Naive thymus-derived CD4-positive, alpha-beta T cell (primary cell): ENCODE data around the gene TIMD4. TPM values are rescaled to one million over a fixed set of nuclear protein-coding genes. Genes with fewer than 3 reads are reported as not detected.

Experiments used
- ATAC-seq: fragments of 150-1000 bp; cut with Tn5 transposase; 2 replicates; pipeline ENCODE4 v1.10.0; 2021; ENCODE audit warnings: mild to moderate bottlenecking, moderate library complexity
- CTCF ChIA-PET: fragments of 350-600 bp; sonication (Branson Sonifier 250); formaldehyde crosslinking; loops from one replicate; lab custom pipeline; 2021; ENCODE audit warnings: antibody characterized with exemption; lab: Charles Lee
- POLR2A ChIA-PET: fragments of 350-600 bp; sonication (Branson Sonifier 250); formaldehyde crosslinking; loops from one replicate; lab custom pipeline; 2021; ENCODE audit warnings: antibody characterized with exemption, inconsistent platforms; lab: Charles Lee
- DNase-seq, 9 donors: peaks; one replicate each; pipeline versions ENCODE4 v3.0.0 to v3.0.0-alpha.2; 2020 to 2022; ENCODE audit warnings: mixed read lengths in 1 of 9
- H3K27ac ChIP-seq: one replicate; pipeline ENCODE4 v1.7.0; 2013; ENCODE audit warnings: mild to moderate bottlenecking, low read depth, low read length, moderate library complexity
- H3K27me3 ChIP-seq, 2 donors: one replicate each; pipeline ENCODE4 v1.7.0; 2013; ENCODE audit warnings: low read length in 2 of 2, mild to moderate bottlenecking in 2 of 2, moderate library complexity in 2 of 2; ENCODE audit not compliant: control insufficient read depth in 2 of 2, insufficient read depth in 2 of 2
- H3K36me3 ChIP-seq, 3 experiments: 1 replicate in 2 of 3; 2 replicates in 1 of 3; pipeline ENCODE4 v1.7.0; 2013; ENCODE audit warnings: low read length in 3 of 3, mild to moderate bottlenecking in 3 of 3, moderate library complexity in 1 of 3; ENCODE audit not compliant: insufficient read depth in 3 of 3, control insufficient read depth in 2 of 3
- H3K4me1 ChIP-seq, 2 donors: one replicate each; pipeline ENCODE4 v1.7.0; 2013; ENCODE audit warnings: low read length in 2 of 2, mild to moderate bottlenecking in 2 of 2, moderate library complexity in 1 of 2; ENCODE audit not compliant: control insufficient read depth in 2 of 2, insufficient read depth in 2 of 2
- H3K4me3 ChIP-seq: 2 replicates; pipeline ENCODE4 v1.7.0; 2013; ENCODE audit warnings: mild to moderate bottlenecking, low read length
- H3K9me3 ChIP-seq, 3 experiments: 1 replicate in 2 of 3; 2 replicates in 1 of 3; pipeline ENCODE4 v1.7.0; 2013; ENCODE audit warnings: low read length in 3 of 3; ENCODE audit not compliant: control insufficient read depth in 2 of 3
- H3K27ac Mint-ChIP-seq, 9 donors: one replicate each; pipeline ENCODE4 v1.8.0; 2020 to 2022; ENCODE audit warnings: mixed read lengths in 9 of 9, mild to moderate bottlenecking in 8 of 9, moderate library complexity in 5 of 9, inconsistent platforms in 2 of 9
- H3K27me3 Mint-ChIP-seq, 5 donors: one replicate each; pipeline ENCODE4 v1.8.0; 2021 to 2022; ENCODE audit warnings: mixed read lengths in 5 of 5, mild to moderate bottlenecking in 1 of 5
- H3K36me3 Mint-ChIP-seq, 5 donors: one replicate each; pipeline ENCODE4 v1.8.0; 2020 to 2022; ENCODE audit warnings: mixed read lengths in 5 of 5, mild to moderate bottlenecking in 3 of 5, inconsistent platforms in 1 of 5
- H3K4me1 Mint-ChIP-seq, 7 donors: one replicate each; pipeline ENCODE4 v1.8.0; 2020 to 2022; ENCODE audit warnings: mixed read lengths in 7 of 7, mild to moderate bottlenecking in 3 of 7, inconsistent platforms in 1 of 7
- H3K4me3 Mint-ChIP-seq, 10 donors: one replicate each; pipeline ENCODE4 v1.8.0; 2020 to 2022; ENCODE audit warnings: mild to moderate bottlenecking in 10 of 10, mixed read lengths in 10 of 10, moderate library complexity in 6 of 10, inconsistent platforms in 2 of 10
- H3K9me3 Mint-ChIP-seq, 11 donors: one replicate each; pipeline ENCODE4 v1.8.0; 2020 to 2022; ENCODE audit warnings: mixed read lengths in 11 of 11, mild to moderate bottlenecking in 4 of 11, inconsistent platforms in 1 of 11, moderate library complexity in 1 of 11
- intact Hi-C, 2 donors: fragments of 100-400 bp; cut with micrococcal nuclease; formaldehyde crosslinking; loops; one replicate each; pipeline ENCODE4 v1.15.1; 2023
- polyA plus RNA-seq, 2 donors: library from polyadenylated mRNA; unstranded; fragments of 300-500 nt; fragmentation: Illumina TruSeq; gene quantifications; one replicate each; pipeline ENCODE4 v1.2.3, GENCODE V29; 2021
- total RNA-seq, 6 experiments: library from RNA in 5 of 6; stranded (reverse) in 5 of 6; gene quantifications; 1 replicate in 5 of 6; 2 replicates in 1 of 6; pipeline ENCODE4 v1.2.3 and lab custom pipeline; 2021 to 2026

TIMD4 gene
- total and polyA plus RNA-seq, 7 experiments from 2014 or later, result 1.6 to 31.1 (median 8.5) TPM

- Histone ChIP-seq H3K36me3 (no peaks in the 10 kb centered on the region), H3K4me3 (peak overlapping the region; percentile 14), H3K9me3 (peaks cover 0 to 7% (median 0%) of the 10 kb centered on the region in 3 experiments), H3K27ac (peak overlapping the region; percentile 65), H3K4me1 (peaks cover 24 to 28% of the 10 kb centered on the region in 2 donors), H3K27me3 (no peaks in the 10 kb centered on the region)
- peak overlapping the region; percentile 36 to 93 (median 82) for H3K4me3 Mint-ChIP-seq
- no peak for ATAC-seq
- CTCF ChIA-PET, result interaction anchor here (1.0 to 1.2 kb wide), 2 partner anchors 11 to 133 kb away, joined by 3 to 4 read pairs; no protein-coding TSS in a partner anchor
- no peaks in the 10 kb centered on the region for H3K27me3 Mint-ChIP-seq
- peaks cover 3 to 26% (median 10%) of the 10 kb centered on the region in 11 donors for H3K9me3 Mint-ChIP-seq
- H3K36me3 Mint-ChIP-seq, result peaks cover 0 to 74% (median 13%) of the 10 kb centered on the region in 5 donors
- H3K4me1 Mint-ChIP-seq, result peaks cover 35 to 77% (median 66%) of the 10 kb centered on the region in 7 donors
- no peak for DNase-seq
- POLR2A ChIA-PET, result interaction anchor here (1.0 to 4.6 kb wide), 3 partner anchors 9 to 229 kb away, joined by 4 to 53 read pairs (median 13); partner anchors contain the start of gene MED7
- peak overlapping the region; percentile 91 to 100 (median 97) for H3K27ac Mint-ChIP-seq
- intact Hi-C loops, result loop anchor here (2.0 to 10.0 kb wide), 2 partner anchors 21 to 391 kb away; no protein-coding TSS in a partner anchor
Observed at GRCh38 chr5:156913355-156913718, 49.7 kb downstream of the TIMD4 start.

GRCh38 chr5:156912869-156913268, 50.2 kb downstream of the TIMD4 start:
- Mint-ChIP-seq H3K4me3 (peak overlapping the region in 9 of 10 donors; percentile 26 to 93 (median 80)), H3K9me3 (peaks cover 3 to 26% (median 10%) of the 10 kb centered on the region in 11 donors), H3K27ac (peak overlapping the region; percentile 91 to 100 (median 97)), H3K4me1 (peaks cover 35 to 77% (median 64%) of the 10 kb centered on the region in 7 donors), H3K36me3 (peaks cover 0 to 69% (median 12%) of the 10 kb centered on the region in 5 donors), H3K27me3 (no peaks in the 10 kb centered on the region)
- ChIA-PET CTCF (no interaction called here), POLR2A (no interaction called here)
- H3K27ac ChIP-seq, result peak overlapping the region; percentile 65
- H3K9me3 ChIP-seq, result peaks cover 0 to 7% (median 0%) of the 10 kb centered on the region in 3 experiments
- intact Hi-C loops, result loop anchor here (2.0 to 10.0 kb wide), 2 partner anchors 20 to 392 kb away; no protein-coding TSS in a partner anchor
- H3K4me1 ChIP-seq, result peaks cover 24 to 28% of the 10 kb centered on the region in 2 donors
- H3K36me3 ChIP-seq, result no peaks in the 10 kb centered on the region
- ATAC-seq (no peak), DNase-seq (no peak)
- H3K27me3 ChIP-seq, result no peaks in the 10 kb centered on the region
- peak overlapping the region; percentile 14 for H3K4me3 ChIP-seq

DNA sequence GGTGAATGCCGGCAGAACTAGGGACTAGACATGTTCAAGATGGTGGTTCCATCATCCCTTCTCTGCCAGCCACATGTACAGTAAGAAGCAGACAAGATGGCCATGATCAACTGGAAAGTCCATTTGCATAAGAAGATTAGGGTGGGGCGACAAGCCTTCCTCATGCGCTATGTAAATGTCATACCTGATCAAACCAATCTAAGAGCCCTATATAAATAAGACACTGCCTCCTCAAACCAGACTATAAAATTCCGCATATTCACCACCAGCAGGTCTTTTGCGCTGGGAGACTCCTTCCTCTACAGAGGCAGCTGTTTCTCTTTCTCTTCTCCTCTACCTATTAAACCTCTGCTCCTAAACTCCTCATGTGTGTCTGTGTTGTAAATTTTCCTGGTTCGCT, 53.8 kb downstream of the TIMD4 start:
- Histone ChIP-seq H3K9me3 (peaks cover 0 to 7% (median 0%) of the 10 kb centered on the region in 3 experiments), H3K4me3 (no peak overlapping the region), H3K27ac (no peak overlapping the region), H3K27me3 (no peaks in the 10 kb centered on the region), H3K4me1 (peaks cover 15 to 19% of the 10 kb centered on the region in 2 donors), H3K36me3 (no peaks in the 10 kb centered on the region)
- Mint-ChIP-seq H3K4me1 (peaks cover 25 to 67% (median 51%) of the 10 kb centered on the region in 7 donors), H3K4me3 (no peak overlapping the region), H3K9me3 (peaks cover under 1 to 20% (median 8%) of the 10 kb centered on the region in 11 donors), H3K27ac (peak overlapping the region in 2 of 9 donors; percentile 60 to 72), H3K36me3 (peaks cover 0 to 50% (median 9%) of the 10 kb centered on the region in 5 donors), H3K27me3 (no peaks in the 10 kb centered on the region)
- ATAC-seq (no peak), DNase-seq (no peak)
- CTCF ChIA-PET, result interaction anchor here (0.6 kb wide), 1 partner anchor 72 kb away, joined by 4 read pairs; no protein-coding TSS in a partner anchor
- POLR2A ChIA-PET, result interaction anchor here (0.7 to 1.0 kb wide), 4 partner anchors 9 to 233 kb away, joined by 3 to 5 read pairs (median 3); partner anchors contain the start of gene MED7
- intact Hi-C loops, result no loop called here

- H3K36me3 Mint-ChIP-seq, result peaks cover 0 to 39% (median 5%) of the 10 kb centered on the region in 5 donors
- H3K27ac ChIP-seq, result no peak overlapping the region
- no peaks in the 10 kb centered on the region for H3K27me3 Mint-ChIP-seq
- ChIA-PET POLR2A (interaction anchor here (1.3 kb wide), 1 partner anchor 13 kb away, joined by 3 read pairs; no protein-coding TSS in a partner anchor), CTCF (no interaction called here)
- H3K4me3 Mint-ChIP-seq, result no peak overlapping the region
- peaks cover 0 to under 1% (median 0%) of the 10 kb centered on the region in 3 experiments for H3K9me3 ChIP-seq
- H3K27me3 ChIP-seq, result no peaks in the 10 kb centered on the region
- H3K9me3 Mint-ChIP-seq, result peaks cover 0 to 12% (median 3%) of the 10 kb centered on the region in 11 donors
- no peak for DNase-seq
- ATAC-seq, result no peak
- H3K27ac Mint-ChIP-seq, result peak overlapping the region in 1 of 9 donors; percentile 33
- no peak overlapping the region for H3K4me3 ChIP-seq
- peaks cover 16 to 61% (median 44%) of the 10 kb centered on the region in 7 donors for H3K4me1 Mint-ChIP-seq
- no peaks in the 10 kb centered on the region for H3K36me3 ChIP-seq
- H3K4me1 ChIP-seq, result peaks cover 4 to 5% of the 10 kb centered on the region in 2 donors
- intact Hi-C loops, result no loop called here
Observed at GRCh38 chr5:156907667-156908066, 55.4 kb downstream of the TIMD4 start.

- H3K36me3 ChIP-seq, result no peaks in the 10 kb centered on the region
- Mint-ChIP-seq H3K27ac (peak overlapping the region in 3 of 9 donors; percentile 19 to 63 (median 54)), H3K4me1 (peaks cover 16 to 57% (median 40%) of the 10 kb centered on the region in 7 donors), H3K36me3 (peaks cover 0 to 36% (median 5%) of the 10 kb centered on the region in 5 donors), H3K27me3 (no peaks in the 10 kb centered on the region), H3K9me3 (peaks cover 0 to 9% (median 0%) of the 10 kb centered on the region in 11 donors), H3K4me3 (no peak overlapping the region)
- no peaks in the 10 kb centered on the region for H3K4me1 ChIP-seq
- DNase-seq (no peak), ATAC-seq (no peak)
- POLR2A ChIA-PET, result interaction anchor here (0.8 to 1.3 kb wide), 2 partner anchors 14 to 28 kb away, joined by 3 read pairs; no protein-coding TSS in a partner anchor
- no peaks in the 10 kb centered on the region for H3K9me3 ChIP-seq
- CTCF ChIA-PET, result no interaction called here
- no peaks in the 10 kb centered on the region for H3K27me3 ChIP-seq
- no peak overlapping the region for H3K4me3 ChIP-seq
- intact Hi-C loops, result no loop called here
- H3K27ac ChIP-seq, result no peak overlapping the region
Observed at GRCh38 chr5:156906807-156907206, 56.2 kb downstream of the TIMD4 start.

GRCh38 chr5:156896546-156896945, 66.5 kb downstream of the TIMD4 start:
- ATAC-seq (no peak), DNase-seq (no peak)
- Histone ChIP-seq H3K27ac (no peak overlapping the region), H3K9me3 (no peaks in the 10 kb centered on the region), H3K27me3 (no peaks in the 10 kb centered on the region), H3K4me1 (peaks cover 0 to 15% of the 10 kb centered on the region in 2 donors), H3K4me3 (no peak overlapping the region), H3K36me3 (no peaks in the 10 kb centered on the region)
- CTCF ChIA-PET, result no interaction called here
- Mint-ChIP-seq H3K36me3 (peaks cover 0 to 48% (median 0%) of the 10 kb centered on the region in 5 donors), H3K4me3 (no peak overlapping the region), H3K9me3 (peaks cover 0 to 9% (median 0%) of the 10 kb centered on the region in 11 donors), H3K27ac (no peak overlapping the region), H3K4me1 (peaks cover 20 to 42% (median 35%) of the 10 kb centered on the region in 7 donors), H3K27me3 (no peaks in the 10 kb centered on the region)
- intact Hi-C loops, result no loop called here
- POLR2A ChIA-PET, result no interaction called here
